H1 (cell line): ENCODE data around the gene TBC1D22A. TPM values are rescaled to one million over a fixed set of nuclear protein-coding genes. Genes with fewer than 3 reads are reported as not detected.
A peak's percentile ranks its signal among the peaks of the same experiment; 100 is the strongest.

Experiments used
- CTCF ChIA-PET: fragments of 300-600 bp; sonication (Branson Sonifier 250); formaldehyde crosslinking; loops from one replicate; lab custom pipeline; 2021; ENCODE audit not compliant: partially characterized antibody; lab: Charles Lee
- POLR2A ChIA-PET: fragments of 300-600 bp; sonication (Branson Sonifier 250); formaldehyde crosslinking; loops from one replicate; lab custom pipeline; 2021; ENCODE audit warnings: inconsistent platforms; ENCODE audit not compliant: partially characterized antibody; lab: Charles Lee
- DNase-seq, 2 experiments: peaks; one replicate each; pipeline versions ENCODE4 v3.0.0 to v3.0.0-alpha.2; 2010 to 2022; ENCODE audit warnings: low spot score in 2 of 2, low read depth in 1 of 2, mixed read lengths in 1 of 2
- FAIRE-seq: peaks from 2 replicates; lab custom pipeline; 2011; peaks lifted over from hg19 to GRCh38; lab: Jason Lieb, UNC
- H2AFZ ChIP-seq: 2 replicates; pipeline ENCODE4 v1.8.1; 2012; ENCODE audit warnings: low read length, inconsistent platforms
- H2AK5ac ChIP-seq: 2 replicates; pipeline ENCODE4 v1.6.1; 2013; ENCODE audit warnings: low read depth, low read length
- H2BK120ac ChIP-seq: replicated peaks from 2 replicates; pipeline ENCODE3; 2013; ENCODE audit warnings: low read depth, low read length, inconsistent platforms
- H2BK12ac ChIP-seq: 2 replicates; pipeline ENCODE4 v1.6.1; 2013; ENCODE audit warnings: low read depth, low read length
- H2BK15ac ChIP-seq: 2 replicates; pipeline ENCODE4 v1.6.1; 2013; ENCODE audit warnings: low read length
- H2BK20ac ChIP-seq: 2 replicates; pipeline ENCODE4 v1.6.1; 2013; ENCODE audit warnings: low read length
- H2BK5ac ChIP-seq: 2 replicates; pipeline ENCODE4 v1.6.1; 2013; ENCODE audit warnings: low read depth, low read length
- H3K14ac ChIP-seq: 2 replicates; pipeline ENCODE4 v1.6.1; 2013; ENCODE audit warnings: inconsistent platforms; ENCODE audit not compliant: insufficient read length
- H3K18ac ChIP-seq: 2 replicates; pipeline ENCODE4 v1.6.1; 2013; ENCODE audit warnings: low read length; ENCODE audit errors: extremely low read depth
- H3K23ac ChIP-seq: 2 replicates; pipeline ENCODE4 v1.6.1; 2013; ENCODE audit warnings: inconsistent platforms; ENCODE audit not compliant: insufficient read length
- H3K23me2 ChIP-seq: 2 replicates; pipeline ENCODE4 v1.6.1; 2013; ENCODE audit warnings: low read depth, low read length
- H3K27ac ChIP-seq: 2 replicates; pipeline ENCODE4 v1.6.1; 2011; ENCODE audit warnings: low read depth, low read length, inconsistent platforms
- H3K27me3 ChIP-seq, 4 experiments: replicated peaks in 1 of 4; 1 replicate in 1 of 4; 2 replicates in 3 of 4; pipeline versions ENCODE4 v1.6.1 to v1.8.1; 2011 to 2013; ENCODE audit warnings: low read length in 3 of 4, mild to moderate bottlenecking in 3 of 4, inconsistent platforms in 2 of 4, mixed read lengths in 2 of 4, moderate library complexity in 1 of 4; ENCODE audit not compliant: control insufficient read depth in 3 of 4, insufficient read depth in 3 of 4; ENCODE audit errors: extremely low read depth in 1 of 4
- H3K36me3 ChIP-seq, 4 experiments: 2 replicates each; pipeline versions ENCODE4 v1.6.1 to v1.8.1; 2011 to 2013; ENCODE audit warnings: mild to moderate bottlenecking in 4 of 4, low read length in 3 of 4, moderate library complexity in 2 of 4, control low read depth in 1 of 4, inconsistent platforms in 1 of 4; ENCODE audit not compliant: insufficient read depth in 4 of 4, control insufficient read depth in 2 of 4
- H3K4ac ChIP-seq: replicated peaks from 2 replicates; pipeline ENCODE3; 2013; ENCODE audit warnings: low read length, low read depth, mixed read lengths, inconsistent platforms; ENCODE audit not compliant: insufficient read length
- H3K4me1 ChIP-seq, 4 experiments: replicated peaks in 1 of 4; 1 replicate in 1 of 4; 2 replicates in 3 of 4; pipeline versions ENCODE4 v1.6.1 to v1.8.1; 2011 to 2013; ENCODE audit warnings: low read length in 3 of 4, inconsistent platforms in 2 of 4, mixed read lengths in 1 of 4; ENCODE audit not compliant: insufficient read depth in 4 of 4, control insufficient read depth in 3 of 4
- H3K4me2 ChIP-seq, 2 experiments: 2 replicates each; pipeline versions ENCODE4 v1.6.1 to v1.8.1; 2011 to 2013; ENCODE audit warnings: low read depth in 2 of 2, low read length in 2 of 2, control low read depth in 1 of 2, inconsistent platforms in 1 of 2, mild to moderate bottlenecking in 1 of 2; ENCODE audit not compliant: insufficient read depth in 1 of 2
- H3K4me3 ChIP-seq, 4 experiments: fragments of 200-600, 300-600 bp in 1 of 4; sonication (generic), shearing (Covaris generic), sonication (Bioruptor Twin) in 1 of 4; 2 replicates each; pipeline versions ENCODE4 v1.5.1 to v1.8.1; 2011 to 2016; ENCODE audit warnings: low read length in 4 of 4, low read depth in 3 of 4, control low read depth in 2 of 4, inconsistent platforms in 2 of 4, mild to moderate bottlenecking in 2 of 4, mixed read lengths in 1 of 4, moderate library complexity in 1 of 4; ENCODE audit not compliant: insufficient read depth in 2 of 4; ENCODE audit errors: extremely low read depth in 1 of 4
- H3K56ac ChIP-seq: replicated peaks from 2 replicates; pipeline ENCODE3; 2013; ENCODE audit warnings: low read depth, mild to moderate bottlenecking, mixed read lengths, low read length, inconsistent platforms; ENCODE audit not compliant: insufficient read length
- H3K79me1 ChIP-seq: 2 replicates; pipeline ENCODE4 v1.6.1; 2013; ENCODE audit warnings: low read depth, low read length, control low read depth
- H3K79me2 ChIP-seq, 2 experiments: 2 replicates each; pipeline versions ENCODE4 v1.6.1 to v1.8.1; 2012 to 2013; ENCODE audit warnings: low read length in 2 of 2, mild to moderate bottlenecking in 2 of 2, inconsistent platforms in 1 of 2; ENCODE audit not compliant: insufficient read depth in 2 of 2, control insufficient read depth in 1 of 2
- H3K9ac ChIP-seq, 4 experiments: replicated peaks in 1 of 4; 1 replicate in 1 of 4; 2 replicates in 3 of 4; pipeline versions ENCODE4 v1.6.1 to v1.8.1; 2011 to 2013; ENCODE audit warnings: low read depth in 3 of 4, low read length in 3 of 4, control low read depth in 2 of 4, mild to moderate bottlenecking in 2 of 4, moderate library complexity in 2 of 4, inconsistent platforms in 1 of 4; ENCODE audit errors: extremely low read depth in 1 of 4
- H3K9me3 ChIP-seq, 2 experiments: 2 replicates each; pipeline versions ENCODE4 v1.6.1 to v1.8.1; 2012 to 2013; ENCODE audit warnings: mild to moderate bottlenecking in 2 of 2, moderate library complexity in 2 of 2, control low read depth in 1 of 2, inconsistent platforms in 1 of 2, low read depth in 1 of 2, low read length in 1 of 2, mixed read lengths in 1 of 2; ENCODE audit not compliant: insufficient read depth in 2 of 2
- H4K20me1 ChIP-seq, 2 experiments: replicated peaks in 1 of 2; 2 replicates each; pipeline versions ENCODE3 to v1.8.1; 2011 to 2013; ENCODE audit warnings: inconsistent platforms in 2 of 2, low read length in 2 of 2, mild to moderate bottlenecking in 1 of 2; ENCODE audit not compliant: insufficient read depth in 2 of 2, control insufficient read depth in 1 of 2
- H4K5ac ChIP-seq: 2 replicates; pipeline ENCODE4 v1.6.1; 2013; ENCODE audit warnings: low read length, low read depth, mixed read lengths, inconsistent platforms; ENCODE audit not compliant: insufficient read length
- H4K8ac ChIP-seq: 2 replicates; pipeline ENCODE4 v1.8.0; 2013; ENCODE audit warnings: mild to moderate bottlenecking, moderate library complexity, low read length, inconsistent platforms; ENCODE audit not compliant: insufficient read depth; ENCODE audit errors: extremely low read depth
- H4K91ac ChIP-seq: replicated peaks from 2 replicates; pipeline ENCODE3; 2013; ENCODE audit warnings: low read length, mixed read lengths, inconsistent platforms; ENCODE audit not compliant: insufficient read length
- BRCA1 ChIP-seq: IDR thresholded peaks from 2 replicates; pipeline ENCODE4 v1.6.1; 2012; ENCODE audit warnings: low read depth, low read length, improper control_type of control experiment
- CBX5 ChIP-seq: fragments of 300-800, 300-1000 bp; sonication (generic); IDR thresholded peaks from 2 replicates; pipeline ENCODE4 v1.7.1; 2016; ENCODE audit warnings: antibody characterized with exemption, low read length, low read depth
- POU5F1 ChIP-seq: IDR thresholded peaks from 2 replicates; pipeline ENCODE4 v1.6.1; 2011; ENCODE audit warnings: low read depth, mild to moderate bottlenecking, low read length, moderate library complexity
- TCF12 ChIP-seq: IDR thresholded peaks from 2 replicates; pipeline ENCODE4 v1.6.1; 2011; ENCODE audit warnings: low read depth, mild to moderate bottlenecking, low read length
- WGBS, 2 experiments: shearing (Covaris generic) in 1 of 2; methylation state at CpG; one replicate each; pipeline versions ENCODE4 v1.1.6 to v1.1.7; 2013 to 2015; ENCODE audit warnings: low lambda C conversion rate in 2 of 2, mixed read lengths in 2 of 2, inconsistent platforms in 1 of 2, low coverage in 1 of 2, missing lambda C conversion rate in 1 of 2; ENCODE audit not compliant: insufficient replicate concordance in 2 of 2, insufficient coverage in 1 of 2, insufficient read length in 1 of 2; ENCODE audit errors: extremely low coverage in 1 of 2, missing lambda C conversion rate in 1 of 2; 5-methylcytosine and 5-hydroxymethylcytosine counted together
- polyA plus RNA-seq, 7 experiments: library from polyadenylated mRNA; depleted of rRNA in 3 of 7; stranded (reverse) in 5 of 7; unstranded in 2 of 7; fragments of >200 nt in 5 of 7; fragments of 200-250 nt in 2 of 7; gene quantifications; 1 replicate in 5 of 7; 2 replicates in 1 of 7; 4 replicates in 1 of 7; pipeline versions ENCODE4 v1.2.1 to v1.2.3, GENCODE V29; 2011 to 2013; ENCODE audit warnings: missing spikeins in 2 of 7, mixed read lengths in 2 of 7
- total RNA-seq: library from RNA; stranded (reverse); fragmentation: NEBNext Ultra II Directional; extraction: Animal tissue kit (Norgen Biotek cat#: 25700); gene quantifications from 2 replicates; pipeline ENCODE4 v1.2.1, GENCODE V29; 2021
- TF ChIP-seq, protein P1 (sequence below), 3 experiments: IDR thresholded peaks; 1 replicate in 2 of 3; 2 replicates in 1 of 3; pipeline versions ENCODE4 v1.5.1 to v1.6.1; 2011; ENCODE audit warnings: low read length in 3 of 3, mild to moderate bottlenecking in 3 of 3, inconsistent platforms in 2 of 3, low read depth in 1 of 3, moderate library complexity in 1 of 3; ENCODE audit not compliant: insufficient read depth in 1 of 3; ENCODE audit errors: control extremely low read depth in 1 of 3

The TBC1D22A gene
- total and polyA plus RNA-seq, 2 of the 8 experiments (the other 6 are each of a cell fraction or from before 2014, with no cell fraction given) = 11.9 to 18.4 TPM

DNA sequence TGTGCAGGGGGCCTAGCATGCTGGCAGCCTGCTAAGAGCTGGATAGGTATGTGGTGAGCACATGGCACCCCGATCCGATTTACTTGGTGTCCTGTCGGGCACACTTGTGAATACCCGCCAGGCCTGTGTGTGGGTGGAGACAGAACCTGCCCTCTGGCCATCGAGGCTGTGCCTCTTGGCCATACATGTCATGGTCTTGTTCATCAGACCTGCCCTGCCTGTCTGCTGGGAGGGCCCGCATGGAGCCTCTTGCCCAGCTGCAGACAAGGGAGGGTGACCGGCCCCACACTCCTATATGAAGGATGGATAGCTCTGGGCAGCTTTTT, 310.2 kb downstream of the TBC1D22A start:
- H4K8ac ChIP-seq = no peak overlapping the region
- no peak overlapping the region for H3K4me2 ChIP-seq
- H3K4me3 ChIP-seq = no peak overlapping the region
- peaks cover 2% of the 10 kb centered on the region; the same call in 1 of the 2 replicates for H3K79me1 ChIP-seq
- no peak overlapping the region for H2AFZ ChIP-seq
- H3K79me2 ChIP-seq = peaks cover 0 to 3% of the 10 kb centered on the region in 2 experiments; a peak in 1 of 4 replicates
- CTCF ChIA-PET = no interaction called here
- H2BK5ac ChIP-seq = no peak overlapping the region
- peak in 1 of 2 experiments; percentile 45 for DNase-seq
- H3K4me1 ChIP-seq = no peaks in the 10 kb centered on the region; a peak in 1 of 7 replicates
- H3K36me3 ChIP-seq = no peaks in the 10 kb centered on the region; a peak in 1 of 8 replicates
- H3K56ac ChIP-seq = no peak overlapping the region
- 97% methylated on average over 7 of the region's 7 CpGs; no CpG with 5 or more reads in 1 of the 2 experiments for WGBS, 2 experiments
- no peak overlapping the region for H3K14ac ChIP-seq
- no peaks in the 10 kb centered on the region for H3K9me3 ChIP-seq
- no peak overlapping the region for H2AK5ac ChIP-seq
- no peak for TF ChIP-seq BRCA1
- no peak for TF ChIP-seq POU5F1
- TF ChIP-seq, protein P1, sequence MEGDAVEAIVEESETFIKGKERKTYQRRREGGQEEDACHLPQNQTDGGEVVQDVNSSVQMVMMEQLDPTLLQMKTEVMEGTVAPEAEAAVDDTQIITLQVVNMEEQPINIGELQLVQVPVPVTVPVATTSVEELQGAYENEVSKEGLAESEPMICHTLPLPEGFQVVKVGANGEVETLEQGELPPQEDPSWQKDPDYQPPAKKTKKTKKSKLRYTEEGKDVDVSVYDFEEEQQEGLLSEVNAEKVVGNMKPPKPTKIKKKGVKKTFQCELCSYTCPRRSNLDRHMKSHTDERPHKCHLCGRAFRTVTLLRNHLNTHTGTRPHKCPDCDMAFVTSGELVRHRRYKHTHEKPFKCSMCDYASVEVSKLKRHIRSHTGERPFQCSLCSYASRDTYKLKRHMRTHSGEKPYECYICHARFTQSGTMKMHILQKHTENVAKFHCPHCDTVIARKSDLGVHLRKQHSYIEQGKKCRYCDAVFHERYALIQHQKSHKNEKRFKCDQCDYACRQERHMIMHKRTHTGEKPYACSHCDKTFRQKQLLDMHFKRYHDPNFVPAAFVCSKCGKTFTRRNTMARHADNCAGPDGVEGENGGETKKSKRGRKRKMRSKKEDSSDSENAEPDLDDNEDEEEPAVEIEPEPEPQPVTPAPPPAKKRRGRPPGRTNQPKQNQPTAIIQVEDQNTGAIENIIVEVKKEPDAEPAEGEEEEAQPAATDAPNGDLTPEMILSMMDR (IDR thresholded peaks at IDR 0.05; ENCODE audit: control extremely low read depth in 1 of 3, insufficient read depth in 1 of 3, low read depth in 1 of 3, low read length in 3 of 3) = no peak
- TF ChIP-seq CBX5 = no peak
- no peak for TF ChIP-seq TCF12
- no peak overlapping the region for H3K9ac ChIP-seq
- no peak overlapping the region for H2BK15ac ChIP-seq
- no peak for FAIRE-seq
- no peak overlapping the region for H4K5ac ChIP-seq
- H3K18ac ChIP-seq = no peak overlapping the region
- peaks cover 0 to 2% of the 10 kb centered on the region in 2 experiments for H4K20me1 ChIP-seq
- H2BK120ac ChIP-seq = no peak overlapping the region
- H2BK20ac ChIP-seq = no peak overlapping the region
- no peaks in the 10 kb centered on the region for H3K23me2 ChIP-seq
- no peak overlapping the region for H3K27ac ChIP-seq
- H3K23ac ChIP-seq = no peak overlapping the region
- no peaks in the 10 kb centered on the region for H3K27me3 ChIP-seq
- no peak overlapping the region for H2BK12ac ChIP-seq
- no peak overlapping the region for H4K91ac ChIP-seq
- POLR2A ChIA-PET = no interaction called here
- H3K4ac ChIP-seq = no peak overlapping the region
